Measurements from ENCODE around the gene C14orf119.
A peak's percentile ranks its signal among the peaks of the same experiment; 100 is the strongest.

Gene C14orf119

DNA sequence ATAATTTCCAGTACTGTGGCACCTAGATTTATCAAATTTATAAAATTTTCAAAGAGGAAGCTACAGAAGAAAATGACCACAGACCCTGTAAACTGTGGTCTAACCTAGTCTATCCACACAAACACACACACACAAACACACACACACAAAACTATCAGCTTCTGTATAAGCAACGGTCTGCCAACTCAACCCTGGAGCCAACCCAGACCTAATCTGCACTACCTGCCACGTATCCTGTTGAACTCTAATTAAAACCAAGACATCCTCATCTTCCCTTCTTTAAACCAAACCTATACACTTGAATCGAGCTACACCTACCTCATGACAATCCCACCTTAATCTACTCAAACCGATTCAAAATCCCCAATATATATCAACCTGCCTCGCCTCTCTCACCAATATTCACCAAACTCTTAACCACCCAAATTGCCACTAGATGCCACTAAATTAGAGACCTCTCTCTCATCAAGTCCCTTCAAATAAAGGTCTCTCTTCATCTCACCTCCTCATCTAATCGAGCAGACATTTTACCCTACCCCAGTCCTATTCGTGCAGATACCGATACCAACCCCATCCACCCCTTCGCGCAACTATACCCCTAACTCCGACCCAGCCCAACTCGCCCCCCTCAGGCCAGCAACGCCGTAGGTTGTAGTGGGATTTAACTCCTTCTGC is 1.2 kb upstream of the C14orf119 start:
- H3K4me1 ChIP-seq (ENCODE audit: control insufficient read depth, low read depth, low read length) = peaks cover 7% of the 10 kb centered on the region
- H3K27ac ChIP-seq (ENCODE audit: low read length) = peak overlapping the region; percentile 76
- peak overlapping the region; percentile 90 for H3K9ac ChIP-seq (ENCODE audit: low read length)
- no peaks in the 10 kb centered on the region for H3K9me3 ChIP-seq (ENCODE audit: control insufficient read depth, low read depth, low read length)
- peaks cover 53% of the 10 kb centered on the region for H3K36me3 ChIP-seq (ENCODE audit: control insufficient read depth, low read depth, low read length)
- no peaks in the 10 kb centered on the region for H3K27me3 ChIP-seq (ENCODE audit: control insufficient read depth, insufficient read depth, low read length)
- peak overlapping the region; percentile 88 for H3K4me3 ChIP-seq (ENCODE audit: low read length)

DNA sequence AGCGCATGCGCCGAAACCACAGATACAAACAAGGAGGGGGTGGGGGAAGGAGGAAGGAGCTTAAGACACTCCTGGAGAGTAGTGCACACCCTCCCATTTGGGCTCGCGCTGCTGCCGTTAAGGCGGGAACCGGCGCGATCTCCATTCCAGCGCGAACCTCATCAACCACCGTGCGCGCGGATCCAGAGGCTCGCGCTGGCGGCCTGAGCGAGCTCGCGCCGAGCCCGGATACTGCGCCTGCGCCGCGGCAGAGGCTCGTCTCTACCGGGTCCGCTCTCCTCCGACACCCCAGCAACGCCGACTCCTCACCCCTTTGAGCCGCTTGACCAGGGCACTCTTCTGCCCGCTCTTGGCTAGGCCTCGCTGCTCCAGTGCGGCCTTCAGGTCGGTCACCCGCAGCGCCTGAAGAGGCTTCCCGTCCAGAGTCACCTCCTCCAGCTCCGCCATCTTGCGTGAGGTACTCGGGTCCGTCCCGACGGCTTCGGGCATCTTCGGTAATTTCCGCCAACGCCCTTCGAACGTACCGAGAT is 574 bp upstream of the C14orf119 start, which contains the start of gene ACIN1:
Gene ACIN1 (minus strand): TSS at position 471 of the 530 bp plus-strand sequence. CDS start 24 bp downstream, at position 447.
- Histone ChIP-seq H3K36me3 (ENCODE audit: control insufficient read depth, low read depth, low read length) (peaks cover 47% of the 10 kb centered on the region), H3K9ac (ENCODE audit: low read length) (peak within 1 kb of the TSS; percentile 90), H3K27ac (ENCODE audit: low read length) (peak within 1 kb of the TSS; percentile 79), H3K27me3 (ENCODE audit: control insufficient read depth, insufficient read depth, low read length) (no peaks in the 10 kb centered on the region), H3K4me3 (ENCODE audit: low read length) (peak within 1 kb of the TSS; percentile 88), H3K9me3 (ENCODE audit: control insufficient read depth, low read depth, low read length) (no peaks in the 10 kb centered on the region), H3K4me1 (ENCODE audit: control insufficient read depth, low read depth, low read length) (peaks cover 7% of the 10 kb centered on the region)

DNA sequence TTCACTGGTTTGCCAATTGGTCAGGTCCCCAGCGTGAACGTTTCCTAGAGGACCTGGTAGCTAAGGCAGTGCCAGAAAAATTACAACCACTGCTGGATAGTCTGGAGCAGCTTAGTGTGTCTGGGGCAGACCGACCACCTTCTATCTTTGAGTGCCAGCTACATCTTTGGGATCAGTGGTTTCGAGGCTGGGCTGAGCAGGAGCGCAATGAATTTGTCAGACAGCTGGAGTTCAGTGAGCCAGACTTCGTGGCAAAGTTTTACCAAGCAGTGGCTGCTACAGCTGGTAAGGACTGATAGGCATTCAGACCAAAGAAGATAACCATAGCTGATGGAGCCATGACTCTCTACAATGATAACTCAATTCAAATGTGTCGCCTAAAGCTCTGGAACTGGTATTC is 2.5 kb downstream of the C14orf119 start:
- Histone ChIP-seq H3K9me3 (ENCODE audit: control insufficient read depth, low read depth, low read length) (no peaks in the 10 kb centered on the region), H3K27me3 (ENCODE audit: control insufficient read depth, insufficient read depth, low read length) (no peaks in the 10 kb centered on the region), H3K27ac (ENCODE audit: low read length) (no peak overlapping the region), H3K4me1 (ENCODE audit: control insufficient read depth, low read depth, low read length) (peaks cover 7% of the 10 kb centered on the region), H3K36me3 (ENCODE audit: control insufficient read depth, low read depth, low read length) (peaks cover 22% of the 10 kb centered on the region), H3K9ac (ENCODE audit: low read length) (no peak overlapping the region), H3K4me3 (ENCODE audit: low read length) (no peak overlapping the region)

DNA sequence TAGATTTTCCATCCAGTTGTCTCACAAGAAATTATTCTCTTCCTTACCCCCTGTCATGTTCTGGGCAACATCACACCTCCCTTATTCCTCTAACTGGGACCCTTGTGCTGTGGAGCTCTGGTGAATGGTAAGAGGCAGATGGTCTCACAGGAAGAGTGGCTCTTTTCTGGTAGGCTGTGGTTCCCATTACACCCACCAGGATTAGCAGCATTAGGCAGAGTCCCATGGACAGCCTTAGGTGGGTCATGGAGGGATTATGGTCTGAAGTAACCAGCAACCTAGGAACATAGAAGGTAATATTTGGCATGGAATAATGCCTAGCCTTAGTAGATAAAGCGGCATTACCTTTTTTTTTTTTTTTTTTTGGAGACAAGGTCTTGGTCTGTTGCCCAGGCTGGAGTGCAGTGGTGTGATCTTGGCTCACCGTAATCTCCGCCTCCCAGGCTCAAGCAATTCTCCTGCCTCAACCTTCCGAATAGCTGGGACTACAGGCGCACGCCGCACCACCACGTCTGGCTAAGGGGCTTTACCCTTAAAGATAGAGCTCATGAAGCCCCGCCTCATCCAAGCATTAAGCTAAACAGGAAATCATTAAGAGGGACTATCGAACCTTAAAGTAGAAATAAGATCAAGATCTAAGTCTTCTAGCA is 4.0 kb downstream of the C14orf119 start:
- no peaks in the 10 kb centered on the region for H3K27me3 ChIP-seq (ENCODE audit: control insufficient read depth, insufficient read depth, low read length)
- H3K4me1 ChIP-seq (ENCODE audit: control insufficient read depth, low read depth, low read length) = peaks cover 1% of the 10 kb centered on the region
- no peak overlapping the region for H3K9ac ChIP-seq (ENCODE audit: low read length)
- no peaks in the 10 kb centered on the region for H3K9me3 ChIP-seq (ENCODE audit: control insufficient read depth, low read depth, low read length)
- peaks cover 15% of the 10 kb centered on the region for H3K36me3 ChIP-seq (ENCODE audit: control insufficient read depth, low read depth, low read length)
- no peak overlapping the region for H3K4me3 ChIP-seq (ENCODE audit: low read length)
- H3K27ac ChIP-seq (ENCODE audit: low read length) = no peak overlapping the region

DNA sequence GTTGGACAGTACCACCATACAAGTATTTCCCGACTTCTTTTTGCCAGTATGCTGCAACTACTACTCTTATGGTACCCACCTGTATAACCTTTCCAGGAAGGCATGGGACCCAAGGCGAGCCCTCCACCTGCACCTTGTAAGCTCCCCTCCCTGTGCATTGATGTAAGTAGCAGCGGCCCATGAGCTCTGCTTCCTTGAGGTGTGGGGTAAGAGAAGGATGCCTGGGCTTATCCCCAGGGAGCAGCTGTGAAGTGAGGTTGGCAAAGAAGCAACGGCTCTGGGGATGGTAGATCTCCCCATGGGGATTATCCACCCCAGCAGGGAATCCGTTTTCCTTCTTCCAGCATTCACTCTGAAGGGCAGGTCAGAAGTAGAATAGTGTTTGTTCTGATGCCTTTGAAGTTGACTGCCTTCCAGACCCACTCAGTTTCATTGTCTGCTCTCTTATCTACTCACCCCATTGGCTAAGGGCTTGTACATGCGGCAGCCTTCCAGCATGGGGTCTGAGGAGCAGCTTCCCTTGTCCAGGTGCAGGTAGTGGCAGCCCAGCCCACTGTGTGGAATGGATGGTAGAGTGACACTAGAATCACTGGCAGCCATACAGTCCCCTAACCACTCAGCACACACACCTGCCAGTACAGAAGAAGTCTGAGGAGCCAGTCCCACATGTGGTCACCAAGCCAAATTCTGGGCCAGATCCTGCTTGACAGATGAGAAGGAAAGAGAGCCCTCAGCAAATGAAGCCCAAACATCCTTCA is 6.1 kb downstream of the C14orf119 start:
- Histone ChIP-seq H3K4me1 (ENCODE audit: control insufficient read depth, low read depth, low read length) (peaks cover 17% of the 10 kb centered on the region), H3K4me3 (ENCODE audit: low read length) (no peak overlapping the region), H3K9me3 (ENCODE audit: control insufficient read depth, low read depth, low read length) (no peaks in the 10 kb centered on the region), H3K27ac (ENCODE audit: low read length) (no peak overlapping the region), H3K27me3 (ENCODE audit: control insufficient read depth, insufficient read depth, low read length) (no peaks in the 10 kb centered on the region), H3K9ac (ENCODE audit: low read length) (no peak overlapping the region), H3K36me3 (ENCODE audit: control insufficient read depth, low read depth, low read length) (peaks cover 15% of the 10 kb centered on the region)

DNA sequence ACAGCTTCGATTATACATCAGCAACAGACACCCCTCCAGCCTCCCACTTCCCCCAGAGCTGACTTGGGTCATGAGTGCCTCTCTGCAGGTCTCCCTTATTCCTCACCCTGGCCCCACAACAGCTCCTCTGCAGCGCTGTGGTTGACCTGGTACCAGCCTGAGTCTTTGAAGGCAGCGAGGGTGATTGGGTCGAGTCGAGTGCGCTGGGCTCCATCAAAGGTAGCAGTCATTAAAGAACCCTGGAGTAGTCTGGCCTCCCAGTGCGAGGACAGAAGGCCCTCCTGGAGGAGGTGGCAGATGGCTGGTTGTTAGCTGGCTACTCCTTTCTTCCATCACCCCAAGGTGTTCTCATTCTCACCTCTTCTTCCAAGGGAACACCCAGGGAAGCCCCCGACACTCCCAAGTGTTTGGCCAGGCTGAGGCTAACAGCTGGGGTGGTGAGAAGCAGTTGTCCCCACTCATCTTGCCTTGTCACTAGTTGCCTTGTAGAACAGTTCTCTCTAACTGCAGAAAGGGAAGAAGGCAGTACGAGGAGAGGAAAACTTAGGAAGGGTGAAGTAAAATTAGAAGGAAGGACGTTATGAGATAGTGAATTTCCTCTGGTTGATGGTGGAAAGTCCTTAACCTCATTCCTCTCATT is 6.8 kb downstream of the C14orf119 start:
- Histone ChIP-seq H3K36me3 (ENCODE audit: control insufficient read depth, low read depth, low read length) (peaks cover 15% of the 10 kb centered on the region), H3K4me3 (ENCODE audit: low read length) (no peak overlapping the region), H3K27ac (ENCODE audit: low read length) (no peak overlapping the region), H3K9me3 (ENCODE audit: control insufficient read depth, low read depth, low read length) (no peaks in the 10 kb centered on the region), H3K4me1 (ENCODE audit: control insufficient read depth, low read depth, low read length) (peaks cover 21% of the 10 kb centered on the region), H3K27me3 (ENCODE audit: control insufficient read depth, insufficient read depth, low read length) (no peaks in the 10 kb centered on the region), H3K9ac (ENCODE audit: low read length) (no peak overlapping the region)

DNA sequence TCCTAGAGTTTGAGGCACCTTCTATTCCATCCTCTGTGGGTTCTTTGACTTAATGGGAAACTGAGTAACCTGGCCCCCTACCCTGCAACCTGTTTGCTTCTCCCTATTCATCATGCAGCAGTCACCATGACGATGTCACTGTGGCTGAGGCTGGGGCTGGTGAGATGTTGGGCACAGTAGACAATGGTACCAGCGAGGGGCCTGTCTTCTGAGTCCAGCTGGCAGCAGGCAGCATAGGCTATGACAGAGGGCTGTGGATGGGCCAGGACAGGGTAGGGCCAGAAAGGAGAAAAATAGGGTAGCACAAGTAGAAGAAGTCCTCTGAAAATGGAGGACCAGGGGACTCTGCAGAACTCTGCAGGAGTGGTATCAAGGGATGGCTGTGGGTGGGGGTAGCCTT is 7.5 kb downstream of the C14orf119 start:
- Histone ChIP-seq H3K4me1 (ENCODE audit: control insufficient read depth, low read depth, low read length) (peaks cover 21% of the 10 kb centered on the region), H3K36me3 (ENCODE audit: control insufficient read depth, low read depth, low read length) (peaks cover 11% of the 10 kb centered on the region), H3K9me3 (ENCODE audit: control insufficient read depth, low read depth, low read length) (no peaks in the 10 kb centered on the region), H3K27ac (ENCODE audit: low read length) (no peak overlapping the region), H3K27me3 (ENCODE audit: control insufficient read depth, insufficient read depth, low read length) (no peaks in the 10 kb centered on the region), H3K4me3 (ENCODE audit: low read length) (no peak overlapping the region), H3K9ac (ENCODE audit: low read length) (no peak overlapping the region)

DNA sequence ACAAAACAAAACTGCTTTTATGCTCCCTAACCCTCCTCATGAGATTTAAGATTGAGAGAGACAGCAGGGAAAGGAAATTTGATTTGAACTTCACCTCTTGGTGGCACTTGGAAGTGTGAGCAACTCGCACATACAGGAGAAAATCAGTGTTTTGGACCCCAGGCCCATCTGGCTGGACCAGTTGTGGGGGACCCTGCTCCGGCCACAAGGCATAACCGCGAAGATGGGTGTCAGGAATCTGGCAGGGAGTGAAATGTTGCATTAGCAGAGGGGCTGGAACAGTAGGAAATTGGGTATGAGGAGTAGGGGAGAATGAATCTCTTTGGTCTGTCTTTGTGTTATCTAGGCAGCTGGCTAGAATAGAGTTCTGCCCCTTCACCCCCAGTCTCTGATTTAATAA is 8.3 kb downstream of the C14orf119 start:
- Histone ChIP-seq H3K4me3 (ENCODE audit: low read length) (no peak overlapping the region), H3K9ac (ENCODE audit: low read length) (no peak overlapping the region), H3K27ac (ENCODE audit: low read length) (no peak overlapping the region), H3K9me3 (ENCODE audit: control insufficient read depth, low read depth, low read length) (no peaks in the 10 kb centered on the region), H3K4me1 (ENCODE audit: control insufficient read depth, low read depth, low read length) (peaks cover 21% of the 10 kb centered on the region), H3K27me3 (ENCODE audit: control insufficient read depth, insufficient read depth, low read length) (no peaks in the 10 kb centered on the region), H3K36me3 (ENCODE audit: control insufficient read depth, low read depth, low read length) (peaks cover 3% of the 10 kb centered on the region)

DNA sequence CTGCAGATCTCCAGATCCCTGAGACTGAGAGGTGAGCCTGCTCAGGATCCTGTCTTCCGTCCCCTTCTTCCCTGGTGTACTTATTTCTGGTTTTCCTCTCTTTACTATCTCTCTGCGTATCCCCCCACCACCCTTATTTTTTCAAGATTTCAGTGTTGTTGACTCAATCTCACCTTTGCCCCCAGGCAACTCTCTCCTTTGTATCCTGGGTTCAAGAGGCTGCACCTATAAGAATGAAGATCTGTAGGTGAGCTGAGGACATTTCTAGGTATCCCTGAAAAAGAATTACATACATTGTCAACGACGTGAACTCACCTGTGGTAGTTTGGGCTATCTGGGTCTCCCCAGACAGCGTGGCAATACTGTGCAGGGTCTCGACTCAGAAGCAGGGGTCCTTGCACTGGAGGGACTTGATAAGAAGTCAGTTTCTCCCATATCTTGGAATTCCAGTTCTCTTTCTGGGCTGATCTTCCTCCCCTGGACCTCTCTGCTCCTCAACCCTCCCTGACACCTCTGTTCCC is 8.8 kb downstream of the C14orf119 start:
- peaks cover 21% of the 10 kb centered on the region for H3K4me1 ChIP-seq (ENCODE audit: control insufficient read depth, low read depth, low read length)
- no peaks in the 10 kb centered on the region for H3K27me3 ChIP-seq (ENCODE audit: control insufficient read depth, insufficient read depth, low read length)
- H3K36me3 ChIP-seq (ENCODE audit: control insufficient read depth, low read depth, low read length) = no peaks in the 10 kb centered on the region
- no peak overlapping the region for H3K27ac ChIP-seq (ENCODE audit: low read length)
- H3K9me3 ChIP-seq (ENCODE audit: control insufficient read depth, low read depth, low read length) = no peaks in the 10 kb centered on the region
- H3K9ac ChIP-seq (ENCODE audit: low read length) = no peak overlapping the region
- H3K4me3 ChIP-seq (ENCODE audit: low read length) = no peak overlapping the region

DNA sequence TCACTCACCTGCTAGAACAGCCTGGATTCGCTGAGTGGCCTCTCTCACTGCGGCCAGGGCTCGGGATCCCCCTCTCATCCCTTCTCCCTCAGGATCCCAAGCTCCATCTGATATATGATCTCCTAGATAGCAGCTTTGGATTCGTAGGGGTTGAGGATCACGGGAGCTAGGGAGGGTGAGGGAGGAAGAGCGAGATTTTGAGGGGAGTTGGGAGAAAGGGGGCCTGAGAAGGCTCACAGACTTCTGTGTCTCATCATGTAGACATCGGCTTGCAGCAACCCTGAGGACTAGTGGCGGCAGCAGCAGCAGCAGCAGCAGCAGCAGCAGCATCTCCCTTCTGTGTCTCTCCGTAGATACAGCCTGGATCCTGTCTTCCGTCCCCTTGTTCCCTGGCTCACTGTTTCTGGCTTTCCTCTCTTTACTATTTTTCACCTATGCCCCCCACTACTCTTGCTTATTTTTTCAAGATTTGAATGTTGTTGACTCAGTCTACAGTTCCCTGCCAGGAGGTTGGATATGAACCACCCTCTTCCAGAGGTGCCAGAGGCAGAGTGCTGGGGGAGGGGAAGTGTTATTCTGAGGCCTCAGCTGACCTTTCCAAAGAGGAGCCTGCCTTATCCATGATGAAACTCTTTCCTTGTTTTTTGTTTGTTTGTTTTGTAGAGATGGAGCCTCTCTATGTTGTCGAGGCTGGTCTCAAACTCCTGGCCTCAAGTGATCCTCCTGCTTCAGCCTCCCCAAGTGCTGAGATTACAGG is 9.5 kb downstream of the C14orf119 start, which contains the start of gene CIROP:
Gene CIROP (minus strand): TSS at position 399 of the 757 bp plus-strand sequence. CDS start 69 bp downstream, at position 330.
- H3K9ac ChIP-seq (ENCODE audit: low read length) = no peak within 1 kb of the TSS
- H3K27me3 ChIP-seq (ENCODE audit: control insufficient read depth, insufficient read depth, low read length) = no peaks in the 10 kb centered on the region

More for the DNA sequence above, 9.5 kb downstream of the C14orf119 start, which contains the start of gene CIROP:
- peaks cover 21% of the 10 kb centered on the region for H3K4me1 ChIP-seq (ENCODE audit: control insufficient read depth, low read depth, low read length)
- H3K36me3 ChIP-seq (ENCODE audit: control insufficient read depth, low read depth, low read length) = no peaks in the 10 kb centered on the region
- no peaks in the 10 kb centered on the region for H3K9me3 ChIP-seq (ENCODE audit: control insufficient read depth, low read depth, low read length)
- H3K27ac ChIP-seq (ENCODE audit: low read length) = no peak within 1 kb of the TSS
- no peak within 1 kb of the TSS for H3K4me3 ChIP-seq (ENCODE audit: low read length)
